Caki2 (cell line): Measurements from ENCODE around the gene PHF14. TPM values are rescaled to one million over a fixed set of nuclear protein-coding genes. Genes with fewer than 3 reads are reported as not detected.

Source experiments
- DNase-seq: peaks from one replicate; pipeline ENCODE4 v3.0.0-alpha.2; 2015; ENCODE audit warnings: low read depth
- in situ Hi-C: cut with HindIII; loops from 2 replicates; pipeline ENCODE4 v1.10.0; 2016; ENCODE audit warnings: low sequenced_read_pairs, low pct_unique_long_range_greater_than_20kb, mixed read lengths
- total RNA-seq: library from RNA; depleted of rRNA; stranded (reverse); fragments of >200 nt; shearing (Covaris generic); gene quantifications from 2 replicates; pipeline ENCODE4 v1.2.3, GENCODE V29; 2014; ENCODE audit warnings: low replicate concordance

Gene PHF14
- total RNA-seq, 1 experiment from 2014 or later, result 36.8 TPM

DNA sequence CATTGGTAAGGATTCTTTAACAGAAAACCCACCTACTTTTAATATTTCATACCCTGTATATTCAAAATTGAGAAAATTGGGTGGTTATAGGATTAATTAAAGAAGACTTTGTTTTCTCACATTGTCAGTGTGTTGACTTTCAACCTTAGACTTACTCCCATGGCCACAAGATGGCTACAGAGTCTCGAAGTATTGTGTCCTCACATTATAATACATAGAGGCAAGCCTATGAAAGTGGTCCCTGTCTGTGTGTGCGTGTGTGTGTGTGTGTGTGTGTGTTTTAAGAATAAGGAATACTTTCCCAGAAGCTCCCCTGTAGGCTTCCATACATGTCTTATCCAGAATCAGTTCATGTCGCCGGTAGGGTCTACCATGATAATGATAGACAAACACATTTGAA, 180.0 kb downstream of the PHF14 start:
- no peak for DNase-seq
- in situ Hi-C loops, result no loop called here

GRCh38 chr7:11155883-11156282, 182.2 kb downstream of the PHF14 start:
- in situ Hi-C loops, result no loop called here
- no peak for DNase-seq

- no peak for DNase-seq
- in situ Hi-C loops, result no loop called here
Observed at GRCh38 chr7:11161499-11161898, 187.8 kb downstream of the PHF14 start.

- in situ Hi-C loops, result no loop called here
Observed at GRCh38 chr7:11163220-11163619, 189.5 kb downstream of the PHF14 start.

DNA sequence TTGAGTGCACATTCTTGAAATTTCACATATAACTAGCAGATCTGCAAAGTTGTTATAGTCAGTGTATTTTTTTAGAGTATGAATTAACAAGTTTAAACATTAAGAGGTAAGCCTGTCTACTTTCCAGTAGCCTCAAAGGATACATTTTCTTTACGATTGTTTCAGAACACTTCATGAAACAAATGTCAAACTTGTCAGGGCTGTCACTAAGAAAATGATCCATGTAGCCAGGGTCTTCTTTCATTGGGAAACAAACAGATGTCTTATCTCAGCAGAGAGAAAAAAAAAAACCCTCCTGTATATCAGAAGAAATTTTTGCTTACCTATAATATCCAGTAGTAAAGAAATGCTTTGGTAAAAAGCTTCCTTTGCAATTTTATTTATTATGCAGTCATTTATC, 192.4 kb downstream of the PHF14 start:
- DNase-seq, result no peak
- in situ Hi-C loops, result no loop called here

More at GRCh38 chr7:11163220-11163619, 189.5 kb downstream of the PHF14 start:
- DNase-seq, result no peak

DNA sequence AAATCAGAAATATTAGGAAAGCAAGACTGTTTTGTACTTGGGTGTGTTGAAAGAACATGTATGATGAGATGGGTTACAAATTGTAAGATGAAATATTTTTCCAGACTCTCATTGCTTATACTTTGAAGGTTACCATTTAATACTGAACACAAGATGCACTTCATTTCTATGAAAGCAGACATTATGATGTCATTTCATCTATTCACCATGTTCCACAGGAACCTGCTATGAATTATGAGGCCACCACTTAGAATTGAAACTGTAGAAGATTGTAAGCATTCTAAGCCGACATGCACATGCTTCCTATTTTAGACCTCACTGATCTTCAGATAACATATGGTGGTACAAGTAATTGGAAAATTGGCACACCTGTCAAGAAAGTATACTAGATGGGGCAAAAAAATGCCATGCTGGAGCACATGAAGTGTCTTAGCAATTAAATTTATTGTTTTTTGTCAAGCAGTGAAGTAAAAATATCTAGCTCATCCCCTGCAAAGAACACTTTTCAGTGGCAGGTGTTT, 195.0 kb downstream of the PHF14 start:
- no peak for DNase-seq
- in situ Hi-C loops, result no loop called here

GRCh38 chr7:11170175-11170574, 196.5 kb downstream of the PHF14 start:
- no peak for DNase-seq
- in situ Hi-C loops, result no loop called here

- no peak for DNase-seq
- in situ Hi-C loops, result no loop called here
Observed at GRCh38 chr7:11170863-11171568, 197.3 kb downstream of the PHF14 start.

- no peak for DNase-seq
- in situ Hi-C loops, result no loop called here
Observed at GRCh38 chr7:11171569-11172192, 198.0 kb downstream of the PHF14 start.

DNA sequence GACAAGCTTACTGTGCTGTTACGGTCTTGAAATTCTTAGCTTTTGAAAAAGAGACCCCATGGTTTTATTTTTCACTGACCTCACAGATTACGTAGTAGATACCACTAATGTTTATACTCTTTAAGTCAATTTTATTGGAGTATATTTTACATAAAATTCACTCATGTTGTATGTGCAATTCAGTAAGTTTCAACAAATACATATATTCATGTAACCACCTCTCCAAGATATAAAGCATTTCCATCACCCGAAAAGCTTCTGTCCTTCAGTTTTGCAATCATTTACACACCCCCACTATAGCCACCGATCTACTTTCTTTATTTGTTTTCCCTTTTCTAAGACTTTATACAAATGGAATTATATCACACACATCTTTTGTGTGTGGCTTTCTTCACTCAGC, 199.2 kb downstream of the PHF14 start:
- in situ Hi-C loops, result no loop called here
- DNase-seq, result no peak

- in situ Hi-C loops, result no loop called here
- no peak for DNase-seq
Observed at GRCh38 chr7:11175371-11175770, 201.7 kb downstream of the PHF14 start.

DNA sequence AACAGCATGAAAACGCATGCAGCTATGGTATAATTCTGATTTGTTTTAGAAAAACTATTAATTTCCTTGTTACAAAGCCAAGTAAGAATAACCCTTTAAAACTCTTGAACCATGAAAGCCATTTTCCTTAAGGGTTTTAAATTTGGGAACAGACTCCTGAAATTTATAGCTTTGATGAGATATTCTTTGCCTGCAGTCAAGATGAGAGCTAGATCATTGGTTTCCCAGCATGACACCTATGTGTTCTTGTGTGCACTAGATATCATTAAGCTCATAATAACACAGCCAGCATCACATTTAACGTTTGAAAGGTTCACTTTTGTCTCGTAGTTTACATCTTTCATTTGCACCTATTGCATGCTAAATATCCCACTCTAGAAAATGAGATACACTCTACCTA, 202.2 kb downstream of the PHF14 start:
- in situ Hi-C loops, result no loop called here
- DNase-seq, result no peak

DNA sequence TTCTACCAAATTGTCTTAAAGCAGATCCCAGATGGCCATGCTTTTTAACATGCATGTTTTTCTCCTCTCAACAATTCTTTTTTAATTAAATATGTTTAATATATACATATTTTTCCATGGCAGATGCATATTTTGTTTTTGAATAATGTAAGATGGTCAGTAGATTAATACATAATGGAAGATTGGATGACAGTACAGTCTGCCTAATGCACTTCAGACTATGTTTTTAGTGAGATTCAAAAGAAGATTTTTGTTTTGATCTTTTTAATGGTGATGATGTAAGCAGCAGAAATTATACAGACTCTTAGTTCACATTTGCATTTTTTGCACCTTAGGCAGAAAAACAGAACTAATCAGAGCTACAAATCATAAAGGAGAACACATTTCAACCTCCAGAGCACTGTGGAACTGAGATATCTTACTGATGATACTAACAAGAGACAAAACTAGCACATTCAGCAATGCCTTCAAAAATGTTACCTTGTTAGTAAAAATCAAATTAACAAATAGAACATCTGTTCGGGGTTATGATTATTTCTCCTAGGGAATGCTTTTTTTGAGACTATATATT, 203.4 kb downstream of the PHF14 start:
- in situ Hi-C loops, result no loop called here
- no peak for DNase-seq

GRCh38 chr7:11177793-11178192, 204.1 kb downstream of the PHF14 start:
- DNase-seq, result no peak
- in situ Hi-C loops, result no loop called here

DNA sequence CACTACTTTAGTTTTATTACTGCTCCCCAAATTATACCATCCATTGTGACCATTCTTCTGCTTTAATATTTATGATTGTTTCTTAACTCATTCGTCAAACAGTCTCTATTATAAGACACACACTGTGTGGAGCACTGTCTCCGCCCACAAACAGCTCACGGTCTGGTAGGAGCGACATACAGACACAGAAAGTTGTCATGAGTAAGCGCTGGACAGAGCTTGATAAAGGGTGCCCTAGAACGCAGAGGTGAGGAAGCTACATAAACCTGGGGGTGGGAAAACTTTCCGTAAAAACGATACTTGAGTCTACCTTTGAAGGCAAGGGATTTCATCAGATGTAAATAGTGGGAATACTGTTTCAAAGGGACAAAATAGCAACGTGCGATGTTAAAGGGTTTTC, 207.9 kb downstream of the PHF14 start:
- in situ Hi-C loops, result no loop called here
- DNase-seq, result no peak

DNA sequence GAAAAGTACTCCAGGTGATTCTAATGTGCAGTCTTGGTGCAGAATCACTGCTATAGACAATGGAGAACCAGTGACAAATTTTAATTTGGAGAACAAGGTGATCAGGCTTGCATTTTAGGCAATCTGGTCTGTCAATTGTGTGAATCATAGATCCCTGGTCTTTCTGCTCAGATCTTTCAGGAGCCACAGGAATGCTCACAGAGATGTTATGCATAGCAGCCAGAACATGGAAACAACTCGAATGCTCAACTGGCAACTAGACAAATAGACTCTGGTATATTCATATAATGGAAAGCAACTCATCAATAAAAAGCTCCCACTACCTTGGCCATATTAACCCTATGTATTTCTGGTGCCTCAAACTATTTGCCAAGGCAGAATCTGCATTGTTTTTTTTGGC, 209.1 kb downstream of the PHF14 start:
- DNase-seq, result no peak
- in situ Hi-C loops, result no loop called here

DNA sequence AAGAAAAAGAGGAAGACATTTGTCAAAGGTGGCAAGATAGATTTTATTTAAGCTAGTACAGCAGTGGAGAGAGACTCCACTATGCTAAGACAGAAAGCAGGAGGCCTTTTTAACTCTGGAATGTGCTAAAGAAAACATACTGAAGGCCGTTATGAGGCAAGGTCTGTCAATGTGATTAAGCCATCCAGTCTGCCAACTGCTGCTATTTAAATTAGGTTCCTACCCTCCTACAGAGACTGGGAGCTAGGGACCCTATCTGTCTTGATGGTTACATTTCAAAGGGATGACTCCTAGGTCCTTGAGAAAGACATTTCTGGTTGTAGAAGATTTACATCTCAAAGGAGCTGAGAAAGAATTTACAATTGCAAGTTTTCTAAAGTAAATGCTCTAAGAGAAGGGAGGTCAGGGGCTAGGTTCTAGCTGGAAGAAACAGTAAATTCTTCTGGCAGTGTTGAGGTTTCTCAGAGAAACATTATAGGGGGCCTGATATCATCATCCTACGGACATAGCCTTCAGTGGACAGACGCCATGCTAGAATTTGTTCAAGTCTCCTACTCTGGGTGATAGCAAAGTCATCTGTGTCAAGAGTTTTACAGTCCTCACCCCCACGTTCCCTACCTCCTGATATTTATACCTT, 211.6 kb downstream of the PHF14 start:
- in situ Hi-C loops, result no loop called here
- no peak for DNase-seq

DNA sequence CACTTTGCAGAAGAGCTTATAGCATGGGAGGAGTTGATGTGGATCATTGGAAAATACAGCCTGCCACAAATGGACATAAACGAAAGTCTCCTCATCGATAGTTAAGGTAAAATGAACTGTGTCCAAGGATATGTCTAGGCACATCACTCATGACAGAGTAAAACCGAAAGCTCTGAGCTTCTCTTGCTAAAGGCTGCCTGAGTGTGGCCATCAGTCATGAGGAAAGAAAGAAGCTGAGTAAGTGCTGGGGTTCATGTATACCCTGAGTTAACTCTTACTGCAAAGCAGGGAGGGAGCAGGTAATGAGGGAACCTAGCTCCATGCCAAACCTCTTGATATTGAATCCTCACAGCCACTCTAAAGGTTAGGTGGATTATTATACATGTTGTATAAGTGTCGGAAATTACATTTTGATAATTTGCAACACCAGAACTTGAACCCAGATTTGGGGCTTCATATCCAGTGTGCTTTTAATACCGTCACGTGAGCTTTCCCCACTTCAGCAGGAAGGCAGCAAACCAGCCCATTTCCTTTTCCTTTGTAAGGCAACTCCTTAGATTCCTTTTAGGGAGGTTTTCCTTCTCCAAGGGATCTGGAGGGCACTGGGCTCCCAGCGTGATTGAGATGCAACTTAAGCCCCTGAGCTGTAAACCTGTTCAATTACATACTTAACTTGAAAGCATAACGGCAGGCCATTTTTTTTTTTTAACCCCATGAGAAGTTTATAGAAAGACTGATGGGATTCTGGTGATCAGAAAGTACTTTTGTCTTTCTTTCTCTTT, 215.0 kb downstream of the PHF14 start:
- in situ Hi-C loops, result no loop called here
- DNase-seq, result no peak
